Measurements from ENCODE around the gene RPS2.
"Not testable (repeated sequence)": the region's sequence is repeated elsewhere in the genome, so short reads cannot be mapped to it uniquely, and the experiment has no call there.

RPS2 gene

DNA sequence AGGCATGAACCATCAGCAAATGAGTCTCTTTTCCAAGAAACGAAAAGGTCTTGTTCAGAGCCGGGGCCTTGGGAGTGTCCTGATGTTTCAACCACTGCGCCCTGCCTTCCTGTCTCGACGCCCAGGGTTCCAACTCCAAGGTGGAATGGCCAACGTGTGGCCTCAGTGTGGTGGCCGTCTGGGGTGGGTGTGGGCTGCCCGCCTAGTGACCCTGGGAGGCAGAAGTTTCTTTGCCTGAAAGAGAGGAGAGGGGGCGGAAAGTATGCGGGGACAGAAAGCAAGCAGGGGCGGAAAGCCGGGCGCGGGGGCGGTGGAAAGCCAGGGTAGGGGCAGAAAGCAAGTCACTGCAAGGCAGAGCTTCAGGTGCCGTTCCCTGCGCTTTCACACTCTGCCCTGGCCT lies 25.7 kb downstream of the RPS2 start:
- Mint-ChIP-seq H3K4me3 (no peak overlapping the region), H3K27me3 (no peaks in the 10 kb centered on the region), H3K4me1 (ENCODE audit: low read depth) (peaks cover 21% of the 10 kb centered on the region), H3K9me3 (no peaks in the 10 kb centered on the region), H3K27ac (no peak overlapping the region), H3K36me3 (ENCODE audit: low read depth) (peaks cover 26% of the 10 kb centered on the region)
- DNase-seq = no peak

- Mint-ChIP-seq H3K4me3 (no peak overlapping the region), H3K27me3 (no peaks in the 10 kb centered on the region), H3K27ac (no peak overlapping the region), H3K9me3 (no peaks in the 10 kb centered on the region), H3K4me1 (ENCODE audit: low read depth) (peaks cover 15% of the 10 kb centered on the region), H3K36me3 (ENCODE audit: low read depth) (peaks cover 26% of the 10 kb centered on the region)
- no peak for DNase-seq
Observed at GRCh38 chr16:1938316-1938715, 26.3 kb downstream of the RPS2 start.

DNA sequence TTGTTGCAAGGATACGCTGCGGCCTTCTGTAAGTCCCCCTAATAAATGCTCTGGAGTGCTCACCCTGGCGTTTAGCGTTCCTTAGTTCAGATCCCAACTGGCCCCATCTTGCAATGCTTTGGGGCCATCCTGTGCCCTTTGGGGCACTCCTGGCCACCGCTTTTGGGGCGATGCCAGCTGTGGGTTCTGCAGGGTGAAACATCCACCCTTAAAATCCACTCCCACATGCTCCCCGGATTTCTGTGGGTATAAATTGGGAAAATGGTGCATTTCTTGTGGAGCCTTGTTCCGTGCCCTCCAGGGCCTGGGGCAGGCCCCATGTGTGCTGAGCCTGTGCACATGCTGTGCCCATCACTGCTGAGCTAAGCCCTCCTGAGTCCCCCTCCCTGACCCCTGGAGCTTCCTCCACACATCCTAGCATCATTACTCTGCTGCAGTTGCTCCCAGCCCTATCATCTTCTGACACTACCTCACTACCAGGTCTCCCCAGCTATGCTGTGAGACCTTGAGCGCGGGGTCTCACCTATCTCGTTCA lies 27.6 kb downstream of the RPS2 start:
- Mint-ChIP-seq H3K4me1 (ENCODE audit: low read depth) (peaks cover 9% of the 10 kb centered on the region), H3K27me3 (no peaks in the 10 kb centered on the region), H3K9me3 (no peaks in the 10 kb centered on the region), H3K36me3 (ENCODE audit: low read depth) (peaks cover 24% of the 10 kb centered on the region), H3K4me3 (no peak overlapping the region), H3K27ac (no peak overlapping the region)
- no peak for DNase-seq

- Mint-ChIP-seq H3K4me3 (no peak overlapping the region), H3K36me3 (ENCODE audit: low read depth) (peaks cover 7% of the 10 kb centered on the region), H3K27me3 (peaks cover 7% of the 10 kb centered on the region), H3K4me1 (ENCODE audit: low read depth) (peaks cover 2% of the 10 kb centered on the region), H3K9me3 (no peaks in the 10 kb centered on the region), H3K27ac (no peak overlapping the region)
- DNase-seq = no peak
Observed at GRCh38 chr16:1933097-1933661, 31.4 kb downstream of the RPS2 start.

- Mint-ChIP-seq H3K36me3 (ENCODE audit: low read depth) (peaks cover 4% of the 10 kb centered on the region), H3K4me1 (ENCODE audit: low read depth) (peaks cover 2% of the 10 kb centered on the region), H3K4me3 (no peak overlapping the region)
Observed at GRCh38 chr16:1932050-1933028, 32.3 kb downstream of the RPS2 start.

DNA sequence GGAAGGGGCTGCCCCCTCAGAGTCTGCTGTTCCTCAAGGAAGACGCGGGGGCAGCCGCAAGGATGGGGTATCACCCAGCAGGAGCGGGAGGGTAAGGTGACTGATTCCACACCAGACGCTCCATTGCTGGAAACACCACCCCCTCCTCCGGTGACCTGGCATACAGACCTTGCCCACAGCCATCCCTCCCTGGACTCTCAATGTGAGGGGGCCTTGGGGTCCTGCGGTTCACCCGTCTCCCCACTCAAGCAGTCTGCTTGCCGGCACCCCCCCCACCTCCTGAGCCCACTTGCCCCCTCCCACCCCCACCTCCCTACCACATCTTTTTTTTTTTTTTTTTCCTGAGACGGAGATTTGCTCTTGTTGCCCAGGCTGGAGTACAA lies 34.3 kb downstream of the RPS2 start:
- DNase-seq = no peak
- H3K27me3 Mint-ChIP-seq = peaks cover 7% of the 10 kb centered on the region
- peaks cover 2% of the 10 kb centered on the region for H3K4me1 Mint-ChIP-seq (ENCODE audit: low read depth)
- no peaks in the 10 kb centered on the region for H3K9me3 Mint-ChIP-seq
- no peaks in the 10 kb centered on the region for H3K36me3 Mint-ChIP-seq (ENCODE audit: low read depth)
- H3K4me3 Mint-ChIP-seq = no peak overlapping the region
- H3K27ac Mint-ChIP-seq = no peak overlapping the region

More at GRCh38 chr16:1932050-1933028, 32.3 kb downstream of the RPS2 start:
- no peak overlapping the region for H3K27ac Mint-ChIP-seq
- peaks cover 7% of the 10 kb centered on the region for H3K27me3 Mint-ChIP-seq
- no peaks in the 10 kb centered on the region for H3K9me3 Mint-ChIP-seq
- no peak for DNase-seq

- Mint-ChIP-seq H3K27ac (no peak overlapping the region), H3K4me1 (ENCODE audit: low read depth) (peaks cover 2% of the 10 kb centered on the region), H3K9me3 (no peaks in the 10 kb centered on the region), H3K4me3 (peak overlapping the region; percentile 62), H3K27me3 (peaks cover 7% of the 10 kb centered on the region), H3K36me3 (ENCODE audit: low read depth) (no peaks in the 10 kb centered on the region)
- DNase-seq = peak; percentile 98
Observed at GRCh38 chr16:1929578-1930337, 34.9 kb downstream of the RPS2 start.

- Mint-ChIP-seq H3K9me3 (no peaks in the 10 kb centered on the region), H3K4me3 (peak overlapping the region; percentile 62), H3K36me3 (ENCODE audit: low read depth) (no peaks in the 10 kb centered on the region), H3K27me3 (peaks cover 7% of the 10 kb centered on the region), H3K4me1 (ENCODE audit: low read depth) (peaks cover 2% of the 10 kb centered on the region), H3K27ac (peak overlapping the region; percentile 66)
- no peak for DNase-seq
Observed at GRCh38 chr16:1929105-1929504, 35.5 kb downstream of the RPS2 start.

GRCh38 chr16:1926271-1926670 lies 38.4 kb downstream of the RPS2 start:
- Mint-ChIP-seq H3K27me3 (peaks cover 33% of the 10 kb centered on the region), H3K27ac (no peak overlapping the region), H3K4me3 (no peak overlapping the region), H3K4me1 (ENCODE audit: low read depth) (peaks cover 2% of the 10 kb centered on the region), H3K36me3 (ENCODE audit: low read depth) (no peaks in the 10 kb centered on the region), H3K9me3 (no peaks in the 10 kb centered on the region)
- DNase-seq = no peak

DNA sequence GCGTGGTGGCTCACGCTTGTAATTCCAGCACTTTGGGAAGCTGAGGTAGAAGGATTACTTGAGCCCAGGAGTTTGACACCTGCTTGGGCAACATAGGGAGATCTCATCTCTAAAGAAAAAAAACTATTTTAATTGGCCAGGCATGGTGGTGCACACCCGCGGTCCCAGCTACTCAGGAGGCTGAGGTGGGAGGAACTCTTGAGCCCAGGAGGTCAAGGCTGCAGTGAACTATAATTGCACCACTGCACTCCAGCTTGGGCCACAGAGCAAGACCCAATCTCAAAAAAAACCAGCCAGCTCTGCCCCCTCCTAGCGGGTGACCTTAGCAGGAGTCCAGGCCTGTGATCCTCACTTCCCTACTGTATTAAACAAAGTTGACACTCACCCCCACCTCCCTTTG lies 40.5 kb downstream of the RPS2 start:
- H3K27me3 Mint-ChIP-seq = peaks cover 43% of the 10 kb centered on the region
- no peak overlapping the region for H3K4me3 Mint-ChIP-seq
- no peak for DNase-seq
- H3K4me1 Mint-ChIP-seq (ENCODE audit: low read depth) = peaks cover 4% of the 10 kb centered on the region
- no peaks in the 10 kb centered on the region for H3K36me3 Mint-ChIP-seq (ENCODE audit: low read depth)
- H3K27ac Mint-ChIP-seq = no peak overlapping the region
- no peaks in the 10 kb centered on the region for H3K9me3 Mint-ChIP-seq

- Mint-ChIP-seq H3K27ac (no peak overlapping the region), H3K36me3 (ENCODE audit: low read depth) (no peaks in the 10 kb centered on the region), H3K4me1 (ENCODE audit: low read depth) (peaks cover 3% of the 10 kb centered on the region), H3K9me3 (no peaks in the 10 kb centered on the region), H3K4me3 (no peak overlapping the region), H3K27me3 (peaks cover 49% of the 10 kb centered on the region)
- peak; percentile 42 for DNase-seq
Observed at GRCh38 chr16:1923299-1924034, 41.2 kb downstream of the RPS2 start.

GRCh38 chr16:1922357-1922756 lies 42.3 kb downstream of the RPS2 start:
- Mint-ChIP-seq H3K4me3 (no peak overlapping the region), H3K36me3 (ENCODE audit: low read depth) (no peaks in the 10 kb centered on the region), H3K27me3 (peaks cover 54% of the 10 kb centered on the region), H3K27ac (no peak overlapping the region), H3K4me1 (ENCODE audit: low read depth) (peaks cover 3% of the 10 kb centered on the region), H3K9me3 (no peaks in the 10 kb centered on the region)
- DNase-seq = no peak

DNA sequence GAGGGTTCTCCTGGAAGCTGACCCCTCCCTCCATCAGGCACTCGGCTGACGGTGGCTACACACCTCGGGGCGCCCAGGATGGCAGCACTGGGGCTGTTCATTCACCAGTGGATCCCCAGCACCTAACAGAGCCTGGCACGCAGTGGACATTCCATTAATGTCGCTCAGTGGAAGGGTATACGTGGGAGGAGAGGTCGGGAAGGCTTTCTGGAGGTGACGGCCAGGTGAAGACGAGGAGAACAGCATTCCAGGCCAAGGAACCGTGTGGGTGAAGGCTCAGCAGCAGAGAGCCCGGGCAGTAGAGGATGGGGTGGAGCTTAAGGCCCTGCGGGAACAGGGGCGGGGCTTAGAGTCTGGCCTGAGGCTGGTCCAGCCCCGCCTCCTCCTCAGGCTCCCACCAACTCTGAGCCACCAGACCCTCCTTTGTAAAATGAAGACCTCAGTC lies 43.9 kb downstream of the RPS2 start:
- H3K36me3 Mint-ChIP-seq (ENCODE audit: low read depth) = no peaks in the 10 kb centered on the region

GRCh38 chr16:1920122-1920521 lies 44.5 kb downstream of the RPS2 start:
- not testable (repeated sequence) for H3K4me1 Mint-ChIP-seq (ENCODE audit: low read depth); H3K27ac Mint-ChIP-seq; H3K36me3 Mint-ChIP-seq (ENCODE audit: low read depth); H3K4me3 Mint-ChIP-seq; H3K9me3 Mint-ChIP-seq; DNase-seq
- H3K27me3 Mint-ChIP-seq = peaks cover 76% of the 10 kb centered on the region

More for the DNA sequence above, 43.9 kb downstream of the RPS2 start:
- no peak for DNase-seq
- Mint-ChIP-seq H3K27ac (no peak overlapping the region), H3K9me3 (no peaks in the 10 kb centered on the region), H3K4me1 (ENCODE audit: low read depth) (peaks cover 3% of the 10 kb centered on the region), H3K4me3 (no peak overlapping the region), H3K27me3 (peaks cover 70% of the 10 kb centered on the region)

Measured in activated T-cell treated with anti-CD3 and anti-CD28 coated beads, Interleukin-2, amount 50 U/mL, for 24 hours (primary cell).